GM12801 (cell line): Measurements from ENCODE around the gene MT1E.

Experiments
- CTCF ChIP-seq: IDR thresholded peaks from one replicate; pipeline ENCODE4 v1.5.1; 2011; ENCODE audit warnings: control low read depth; ENCODE audit not compliant: insufficient read length; ENCODE audit errors: extremely low read depth

The MT1E gene

GRCh38 chr16:56589141-56590039, 36.2 kb upstream of the MT1E start, which contains the start of gene MT3:
Gene MT3, plus strand, starts transcription at chr16:56589528. Its CDS starts 63 bp downstream, at chr16:56589591.
- no peak for TF ChIP-seq CTCF

- TF ChIP-seq CTCF = no peak
Observed at GRCh38 chr16:56591377-56592060, 34.1 kb upstream of the MT1E start.

- TF ChIP-seq CTCF = no peak
Observed at GRCh38 chr16:56593573-56594291, 31.8 kb upstream of the MT1E start.

GRCh38 chr16:56594292-56594619, 31.3 kb upstream of the MT1E start:
- TF ChIP-seq CTCF = no peak

GRCh38 chr16:56600398-56600999, 25.1 kb upstream of the MT1E start:
- TF ChIP-seq CTCF = no peak

- no peak for TF ChIP-seq CTCF
Observed at GRCh38 chr16:56601325-56601724, 24.3 kb upstream of the MT1E start.

GRCh38 chr16:56603589-56603988, 22.0 kb upstream of the MT1E start:
- no peak for TF ChIP-seq CTCF
